A549 (cell line): ENCODE measurements around the gene ADGRL3. TPM values are rescaled to one million over a fixed set of nuclear protein-coding genes. Genes with fewer than 3 reads are reported as not detected.
A peak's percentile ranks its signal among the peaks of the same experiment; 100 is the strongest.

Source experiments
- ATAC-seq, 2 experiments: fragments of 200-7000 bp in 1 of 2; fragments of >200 bp in 1 of 2; cut with Nextera tagmentation in 1 of 2; cut with Tn5 transposase in 1 of 2; 3 replicates each; pipeline versions ENCODE4 v1.8.0 to v1.9.1; 2018 to 2020; ENCODE audit warnings: mild to moderate bottlenecking in 1 of 2, moderate library complexity in 1 of 2
- CTCF ChIA-PET: fragments of 300-600 bp; sonication (Branson Sonifier 250); formaldehyde crosslinking; extraction: SDS; loops from one replicate; lab custom pipeline; 2021; ENCODE audit warnings: antibody characterized with exemption, inconsistent platforms; lab: Yijun Ruan, JAX
- POLR2A ChIA-PET: fragments of 350-600 bp; formaldehyde crosslinking; extraction: SDS; loops from one replicate; lab custom pipeline; 2021; ENCODE audit warnings: antibody characterized with exemption, inconsistent platforms; lab: Yijun Ruan, JAX
- DNase-seq, 2 experiments: peaks; one replicate each; pipeline versions ENCODE4 v3.0.0 to v3.0.0-alpha.2; 2011 to 2016; ENCODE audit warnings: low read depth in 1 of 2, low spot score in 1 of 2
- FAIRE-seq: peaks from 2 replicates; lab custom pipeline; 2011; peaks lifted over from hg19 to GRCh38; lab: Jason Lieb, UNC
- H3K27ac ChIP-seq, 2 experiments: fragments of >200 bp; sonication (Bioruptor Twin); formaldehyde crosslinking; 3 replicates each; pipeline ENCODE4 v1.5.1; 2016 to 2017
- H3K4me1 ChIP-seq: fragments of >200 bp; sonication (Bioruptor Twin); formaldehyde crosslinking; 3 replicates; pipeline ENCODE4 v1.6.1; 2016
- H3K4me2 ChIP-seq: fragments of >200 bp; sonication (Bioruptor Twin); formaldehyde crosslinking; 3 replicates; pipeline ENCODE4 v1.6.1; 2016
- H3K4me3 ChIP-seq: fragments of >200 bp; sonication (Bioruptor Twin); formaldehyde crosslinking; 3 replicates; pipeline ENCODE4 v1.5.1; 2016
- H3K9me3 ChIP-seq: fragments of >200 bp; sonication (Bioruptor Twin); formaldehyde crosslinking; 3 replicates; pipeline ENCODE4 v1.6.1; 2016
- BHLHE40 ChIP-seq: IDR thresholded peaks from 2 replicates; pipeline ENCODE4 v1.6.1; 2012; ENCODE audit warnings: low read depth, low read length, inconsistent platforms
- CBX2 ChIP-seq: fragments of 200-600 bp; sonication (generic); IDR thresholded peaks from 2 replicates; pipeline ENCODE4 v1.6.1; 2016; ENCODE audit warnings: low read depth, mild to moderate bottlenecking, borderline replicate concordance
- CBX8 ChIP-seq: fragments of 200-600 bp; sonication (generic); IDR thresholded peaks from 2 replicates; pipeline ENCODE4 v1.6.1; 2016
- CEBPB ChIP-seq, 2 experiments: fragments of >200 bp in 1 of 2; sonication (Bioruptor Twin) in 1 of 2; formaldehyde crosslinking in 1 of 2; IDR thresholded peaks; 2 replicates each; pipeline ENCODE4 v1.6.1; 2012 to 2016
- CHD2 ChIP-seq: fragments of 150-350 bp; IDR thresholded peaks from 2 replicates; pipeline ENCODE4 v1.6.1; 2014; ENCODE audit warnings: low read length; ENCODE audit not compliant: partially characterized antibody
- CHD4 ChIP-seq: fragments of 200-600 bp; sonication (generic); IDR thresholded peaks from 2 replicates; pipeline ENCODE4 v1.6.1; 2016; ENCODE audit warnings: antibody characterized with exemption, mild to moderate bottlenecking, borderline replicate concordance
- GATA3 ChIP-seq: IDR thresholded peaks from 2 replicates; pipeline ENCODE4 v1.6.1; 2012; ENCODE audit warnings: borderline replicate concordance
- HDAC2 ChIP-seq: fragments of 200-600 bp; sonication (generic); IDR thresholded peaks from 2 replicates; pipeline ENCODE4 v1.6.1; 2016
- HEYL ChIP-seq: fragments of 250-450 bp; sonication (Bioruptor Pico); IDR thresholded peaks from 2 replicates; pipeline ENCODE4 v1.8.0; 2021; ENCODE audit warnings: mild to moderate bottlenecking, moderate library complexity
- HOXA7 ChIP-seq: fragments of 250-450 bp; sonication (Bioruptor Pico); IDR thresholded peaks from 2 replicates; pipeline ENCODE4 v1.5.0; 2020; ENCODE audit warnings: mild to moderate bottlenecking, moderate library complexity
- JUNB ChIP-seq: fragments of >200 bp; sonication (Bioruptor Twin); formaldehyde crosslinking; IDR thresholded peaks from 2 replicates; pipeline ENCODE4 v1.6.1; 2016
- KDM1A ChIP-seq: fragments of 200-600 bp; sonication (generic); IDR thresholded peaks from 2 replicates; pipeline ENCODE4 v1.6.1; 2016; ENCODE audit warnings: low read depth, mild to moderate bottlenecking
- MYC ChIP-seq: IDR thresholded peaks from 2 replicates; pipeline ENCODE4 v1.6.1; 2012; ENCODE audit warnings: mild to moderate bottlenecking, inconsistent platforms, low read length, improper control_type of control experiment, borderline replicate concordance
- NFE2L2 ChIP-seq: fragments of 150-350 bp; conservative IDR thresholded peaks from 2 replicates; pipeline ENCODE4 v1.6.1; 2014; ENCODE audit warnings: low read length
- PHF8 ChIP-seq: fragments of 200-600 bp; sonication (generic); IDR thresholded peaks from 2 replicates; pipeline ENCODE4 v1.6.1; 2016; ENCODE audit warnings: low read depth, mild to moderate bottlenecking, antibody characterized with exemption, moderate library complexity, borderline replicate concordance
- POLR2A ChIP-seq: IDR thresholded peaks from 2 replicates; pipeline ENCODE4 v1.6.1; 2012; ENCODE audit warnings: mild to moderate bottlenecking, low read length
- POLR2AphosphoS2 ChIP-seq: conservative IDR thresholded peaks from 2 replicates; pipeline ENCODE4 v1.6.1; 2012; ENCODE audit warnings: low read length, improper control_type of control experiment, inconsistent platforms
- RAD21 ChIP-seq, 2 experiments: fragments of >200 bp in 1 of 2; sonication (Bioruptor Twin) in 1 of 2; formaldehyde crosslinking in 1 of 2; IDR thresholded peaks in 1 of 2; conservative IDR thresholded peaks in 1 of 2; 2 replicates in 1 of 2; 3 replicates in 1 of 2; pipeline ENCODE4 v1.6.1; 2012 to 2018; ENCODE audit warnings: inconsistent platforms in 1 of 2
- RARB ChIP-seq: fragments of 250-450 bp; sonication (Bioruptor Pico); IDR thresholded peaks from 2 replicates; pipeline ENCODE4 v1.8.0; 2021; ENCODE audit warnings: mild to moderate bottlenecking, moderate library complexity
- REST ChIP-seq: fragments of 200-600 bp; sonication (generic); IDR thresholded peaks from 2 replicates; pipeline ENCODE4 v1.6.1; 2016; ENCODE audit warnings: antibody characterized with exemption, mild to moderate bottlenecking, moderate library complexity
- RNF2 ChIP-seq: fragments of 200-600 bp; sonication (generic); IDR thresholded peaks from 2 replicates; pipeline ENCODE4 v1.6.1; 2016; ENCODE audit warnings: low read depth, mild to moderate bottlenecking, antibody characterized with exemption, moderate library complexity, borderline replicate concordance
- ZC3H11A ChIP-seq: fragments of 450-650 bp; IDR thresholded peaks from 2 replicates; pipeline ENCODE4 v1.6.1; 2014; ENCODE audit warnings: antibody characterized with exemption, mild to moderate bottlenecking
- ZNF302 ChIP-seq: fragments of 250-450 bp; sonication (Bioruptor Pico); IDR thresholded peaks from 2 replicates; pipeline ENCODE4 v1.9.0; 2021; ENCODE audit warnings: inconsistent platforms, mild to moderate bottlenecking, moderate library complexity
- ZSCAN20 ChIP-seq: fragments of 250-450 bp; sonication (Bioruptor Pico); IDR thresholded peaks from 2 replicates; pipeline ENCODE4 v1.8.0; 2022; ENCODE audit warnings: mild to moderate bottlenecking, moderate library complexity
- WGBS: methylation state at CpG from one replicate; pipeline ENCODE4 v1.1.6; 2017; ENCODE audit errors: missing lambda C conversion rate; 5-methylcytosine and 5-hydroxymethylcytosine counted together
- polyA plus RNA-seq, 4 experiments: library from polyadenylated mRNA; depleted of rRNA in 3 of 4; stranded (reverse); fragments of >200 nt; fragmentation: RNase III in 1 of 4; extraction: RNeasy Plus Mini Kit Qiagen cat#74134 plus additional on column Dnase treatment in 1 of 4; gene quantifications; 2 replicates in 3 of 4; 3 replicates in 1 of 4; pipeline ENCODE4 v1.2.3, GENCODE V29; 2011 to 2017
- TF ChIP-seq, protein P1 (sequence below): IDR thresholded peaks from 2 replicates; pipeline ENCODE4 v1.6.1; 2012

ADGRL3 gene
- polyA plus RNA-seq, 2 of the 4 experiments (the other 2 are of a cell fraction), result 0.05 to 0.12 TPM

DNA sequence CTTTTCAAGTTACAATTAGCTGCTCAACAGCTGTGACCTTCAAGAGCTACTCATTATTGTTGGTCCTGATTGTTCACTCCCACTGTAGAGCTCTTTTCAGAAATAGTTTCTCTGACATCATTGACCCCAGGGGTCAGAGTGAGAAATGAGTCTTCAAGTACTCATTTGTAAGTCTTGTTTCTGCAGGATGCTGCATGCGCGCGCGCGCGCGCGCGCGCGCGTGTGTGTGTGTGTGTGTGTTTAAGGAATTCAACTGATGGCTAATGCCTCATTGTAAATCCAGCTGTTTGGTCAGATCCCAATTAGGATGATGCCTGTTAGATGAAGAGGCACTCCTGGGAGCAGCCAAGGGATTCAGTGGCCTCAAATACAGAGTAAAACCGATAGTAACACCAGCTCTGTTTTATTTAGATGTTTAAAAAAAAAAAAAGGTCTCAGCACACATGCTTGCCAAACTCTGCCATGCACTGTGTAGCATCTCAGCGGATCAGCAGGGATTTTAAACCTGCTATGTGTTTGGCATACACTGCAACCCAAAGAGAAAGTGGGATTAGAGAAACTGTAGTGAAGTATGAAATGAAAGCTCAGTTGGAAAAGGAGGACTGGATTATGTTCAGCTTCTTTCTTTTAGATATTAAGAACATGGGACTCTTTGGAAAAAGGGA is 332.3 kb downstream of the ADGRL3 start:
- ChIA-PET POLR2A (no interaction called here), CTCF (no interaction called here)
- TF ChIP-seq RARB (CRISPR knock-in tag) (no peak), RAD21 (conservative IDR thresholded peaks at IDR 0.05 in 1 of 2, IDR thresholded peaks at IDR 0.05 in 1 of 2) (no peak), ZSCAN20 (CRISPR knock-in tag) (no peak), CHD2 (no peak)
- TF ChIP-seq, protein P1, sequence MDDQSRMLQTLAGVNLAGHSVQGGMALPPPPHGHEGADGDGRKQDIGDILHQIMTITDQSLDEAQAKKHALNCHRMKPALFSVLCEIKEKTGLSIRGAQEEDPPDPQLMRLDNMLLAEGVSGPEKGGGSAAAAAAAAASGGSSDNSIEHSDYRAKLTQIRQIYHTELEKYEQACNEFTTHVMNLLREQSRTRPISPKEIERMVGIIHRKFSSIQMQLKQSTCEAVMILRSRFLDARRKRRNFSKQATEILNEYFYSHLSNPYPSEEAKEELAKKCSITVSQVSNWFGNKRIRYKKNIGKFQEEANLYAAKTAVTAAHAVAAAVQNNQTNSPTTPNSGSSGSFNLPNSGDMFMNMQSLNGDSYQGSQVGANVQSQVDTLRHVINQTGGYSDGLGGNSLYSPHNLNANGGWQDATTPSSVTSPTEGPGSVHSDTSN, result no peak
- no peaks in the 10 kb centered on the region for H3K4me1 ChIP-seq
- no peak overlapping the region for H3K27ac ChIP-seq
- no peak for DNase-seq
- 66% methylated on average over 14 of the region's 14 CpGs for WGBS
- no peak overlapping the region for H3K4me3 ChIP-seq
- FAIRE-seq, result no peak
- H3K9me3 ChIP-seq, result no peaks in the 10 kb centered on the region
- H3K4me2 ChIP-seq, result no peak overlapping the region
- ATAC-seq, result no peak

GRCh38 chr4:61533140-61533539 is 333.0 kb downstream of the ADGRL3 start:
- ATAC-seq, result no peak
- no peak overlapping the region for H3K4me2 ChIP-seq
- TF ChIP-seq KDM1A (no peak), JUNB (no peak), CHD4 (no peak), ZC3H11A (no peak), HEYL (CRISPR knock-in tag) (no peak), CBX8 (no peak), ZSCAN20 (CRISPR knock-in tag) (no peak), HOXA7 (CRISPR knock-in tag) (no peak), MYC (no peak), CBX2 (no peak)
- TF ChIP-seq, all 56 proteins: peak for 0
- DNase-seq, result no peak
- FAIRE-seq, result no peak
- Histone ChIP-seq H3K27ac (no peak overlapping the region), H3K4me3 (no peak overlapping the region), H3K9me3 (no peaks in the 10 kb centered on the region), H3K4me1 (no peaks in the 10 kb centered on the region)
- ChIA-PET POLR2A (no interaction called here), CTCF (no interaction called here)
- WGBS, result 0% methylated on average over 1 of the region's 1 CpG

DNA sequence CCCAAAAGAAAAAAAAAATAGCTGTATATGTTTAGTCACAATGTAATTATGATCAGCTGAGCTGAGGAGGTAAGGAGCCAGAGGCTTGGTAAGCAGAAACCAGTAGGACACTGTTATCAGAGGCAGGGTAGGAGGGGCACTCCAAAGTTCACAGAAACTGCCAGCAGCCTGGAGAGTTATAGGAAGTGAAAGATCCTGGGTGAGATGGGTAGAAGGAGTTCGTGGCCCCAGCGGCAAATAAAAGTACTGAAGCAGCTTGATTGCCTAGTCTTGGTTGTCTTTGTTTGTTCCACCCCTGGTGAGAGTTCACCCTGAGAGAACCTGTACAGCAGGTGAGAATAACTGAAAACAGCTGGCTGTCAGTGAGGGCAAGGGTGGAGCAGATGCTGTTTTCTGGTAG is 340.8 kb downstream of the ADGRL3 start:
- POLR2A ChIA-PET, result no interaction called here
- FAIRE-seq, result no peak
- H3K4me1 ChIP-seq, result no peaks in the 10 kb centered on the region
- DNase-seq, result peak; percentile 0 to 9
- CTCF ChIA-PET, result no interaction called here
- no peak for ATAC-seq
- H3K4me2 ChIP-seq, result no peak overlapping the region
- TF ChIP-seq ZC3H11A, result no peak
- TF ChIP-seq PHF8, result no peak
- no peak for TF ChIP-seq CHD4
- TF ChIP-seq NFE2L2, result no peak
- no peak for TF ChIP-seq RNF2
- TF ChIP-seq GATA3, result no peak
- TF ChIP-seq CEBPB (IDR thresholded peaks at IDR 0.05), result no peak
- TF ChIP-seq POLR2A, result no peak
- no peak for TF ChIP-seq CBX8
- no peak for TF ChIP-seq ZSCAN20 (CRISPR knock-in tag)
- no peak for TF ChIP-seq POLR2AphosphoS2
- no peak for TF ChIP-seq RARB (CRISPR knock-in tag)
- TF ChIP-seq REST, result no peak
- no peak for TF ChIP-seq BHLHE40
- TF ChIP-seq HDAC2, result no peak
- TF ChIP-seq RAD21 (conservative IDR thresholded peaks at IDR 0.05 in 1 of 2, IDR thresholded peaks at IDR 0.05 in 1 of 2), result no peak
- no peak for TF ChIP-seq ZNF302
- no peak overlapping the region for H3K4me3 ChIP-seq
- WGBS, result 0% methylated on average over 2 of the region's 2 CpGs
- H3K9me3 ChIP-seq, result no peaks in the 10 kb centered on the region
- H3K27ac ChIP-seq, result no peak overlapping the region
